Type B pancreatic cell (in vitro differentiated cells): ENCODE data around the gene PROCR. TPM values are rescaled to one million over a fixed set of nuclear protein-coding genes. Genes with fewer than 3 reads are reported as not detected.
A peak's percentile ranks its signal among the peaks of the same experiment; 100 is the strongest.

ENCODE experiments used
- DNase-seq: peaks from one replicate; pipeline ENCODE4 v3.0.0; 2021; ENCODE audit warnings: mixed read lengths; ENCODE audit not compliant: unreplicated experiment; ENCODE audit errors: extremely low spot score
- H3K27ac Mint-ChIP-seq: 2 replicates; pipeline ENCODE4 v1.8.0; 2021; ENCODE audit warnings: mild to moderate bottlenecking, mixed read lengths
- H3K27me3 Mint-ChIP-seq: 2 replicates; pipeline ENCODE4 v1.8.0; 2021; ENCODE audit warnings: mixed read lengths
- H3K36me3 Mint-ChIP-seq: 2 replicates; pipeline ENCODE4 v1.8.0; 2021; ENCODE audit warnings: mixed read lengths
- H3K4me1 Mint-ChIP-seq: one replicate; pipeline ENCODE4 v1.8.0; 2021; ENCODE audit warnings: mixed read lengths; ENCODE audit not compliant: unreplicated experiment
- H3K4me3 Mint-ChIP-seq: 2 replicates; pipeline ENCODE4 v1.8.0; 2021; ENCODE audit warnings: mild to moderate bottlenecking, mixed read lengths
- H3K9me3 Mint-ChIP-seq: 2 replicates; pipeline ENCODE4 v1.8.0; 2021; ENCODE audit warnings: mixed read lengths
- long read RNA-seq: library from polyadenylated mRNA; unstranded; transcript quantifications from one replicate; pipeline ENCODE4 v2.0.0, GENCODE V29; 2020
- total RNA-seq: library from RNA; stranded (reverse); gene quantifications from 2 replicates; pipeline ENCODE4 v1.2.1, GENCODE V29; 2021; ENCODE audit warnings: low replicate concordance
- TF ChIP-seq, protein P1 (sequence below): fragments of 200-600 bp; sonication (generic); conservative IDR thresholded peaks from 2 replicates; pipeline ENCODE4 v1.5.0; 2021; ENCODE audit warnings: antibody characterized with exemption, mild to moderate bottlenecking

The PROCR gene
- total RNA-seq, result 0.76 and 5.8 TPM in 2 replicates
- long read RNA-seq, partial matches to known transcripts, result 0 of 1 reads
- long read RNA-seq, other reads (novel, unspliced or antisense), result 0 of 1 reads

DNA sequence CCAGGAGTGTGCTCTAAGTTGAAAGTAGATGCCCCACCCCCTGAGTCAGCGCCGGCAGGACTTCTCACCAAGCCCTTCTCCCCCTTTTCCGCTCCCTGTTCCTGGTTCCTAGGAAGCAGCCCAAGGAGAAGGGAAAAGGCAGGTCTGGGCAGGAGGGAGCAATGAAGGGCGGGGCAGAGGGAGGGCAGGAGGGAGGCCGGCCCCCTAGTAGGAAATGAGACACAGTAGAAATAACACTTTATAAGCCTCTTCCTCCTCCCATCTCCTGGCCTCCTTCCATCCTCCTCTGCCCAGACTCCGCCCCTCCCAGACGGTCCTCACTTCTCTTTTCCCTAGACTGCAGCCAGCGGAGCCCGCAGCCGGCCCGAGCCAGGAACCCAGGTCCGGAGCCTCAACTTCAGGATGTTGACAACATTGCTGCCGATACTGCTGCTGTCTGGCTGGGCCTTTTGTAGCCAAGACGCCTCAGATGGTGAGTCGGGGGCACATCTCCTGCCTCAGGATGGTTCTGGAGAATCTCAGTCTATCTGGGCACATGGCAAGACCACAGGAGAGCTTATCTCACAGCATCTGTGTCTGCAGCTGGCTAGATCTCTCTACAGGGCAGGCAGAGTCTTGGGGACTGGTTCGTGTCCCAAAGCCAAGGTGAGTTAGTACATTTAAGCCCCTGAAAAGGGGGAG lies at the start of gene PROCR:
Gene PROCR (plus strand): TSS at position 320 of the 681 bp plus-strand sequence. CDS start 83 bp downstream, at position 403.
- TF ChIP-seq, protein P1, sequence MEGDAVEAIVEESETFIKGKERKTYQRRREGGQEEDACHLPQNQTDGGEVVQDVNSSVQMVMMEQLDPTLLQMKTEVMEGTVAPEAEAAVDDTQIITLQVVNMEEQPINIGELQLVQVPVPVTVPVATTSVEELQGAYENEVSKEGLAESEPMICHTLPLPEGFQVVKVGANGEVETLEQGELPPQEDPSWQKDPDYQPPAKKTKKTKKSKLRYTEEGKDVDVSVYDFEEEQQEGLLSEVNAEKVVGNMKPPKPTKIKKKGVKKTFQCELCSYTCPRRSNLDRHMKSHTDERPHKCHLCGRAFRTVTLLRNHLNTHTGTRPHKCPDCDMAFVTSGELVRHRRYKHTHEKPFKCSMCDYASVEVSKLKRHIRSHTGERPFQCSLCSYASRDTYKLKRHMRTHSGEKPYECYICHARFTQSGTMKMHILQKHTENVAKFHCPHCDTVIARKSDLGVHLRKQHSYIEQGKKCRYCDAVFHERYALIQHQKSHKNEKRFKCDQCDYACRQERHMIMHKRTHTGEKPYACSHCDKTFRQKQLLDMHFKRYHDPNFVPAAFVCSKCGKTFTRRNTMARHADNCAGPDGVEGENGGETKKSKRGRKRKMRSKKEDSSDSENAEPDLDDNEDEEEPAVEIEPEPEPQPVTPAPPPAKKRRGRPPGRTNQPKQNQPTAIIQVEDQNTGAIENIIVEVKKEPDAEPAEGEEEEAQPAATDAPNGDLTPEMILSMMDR, result no peak
- H3K27me3 Mint-ChIP-seq, result peaks cover 26% of the 10 kb centered on the region
- peaks cover 11% of the 10 kb centered on the region for H3K4me1 Mint-ChIP-seq
- no peaks in the 10 kb centered on the region for H3K36me3 Mint-ChIP-seq
- H3K4me3 Mint-ChIP-seq, result peak within 1 kb of the TSS; percentile 61
- no peak for DNase-seq
- no peak within 1 kb of the TSS for H3K27ac Mint-ChIP-seq
- H3K9me3 Mint-ChIP-seq, result no peaks in the 10 kb centered on the region

DNA sequence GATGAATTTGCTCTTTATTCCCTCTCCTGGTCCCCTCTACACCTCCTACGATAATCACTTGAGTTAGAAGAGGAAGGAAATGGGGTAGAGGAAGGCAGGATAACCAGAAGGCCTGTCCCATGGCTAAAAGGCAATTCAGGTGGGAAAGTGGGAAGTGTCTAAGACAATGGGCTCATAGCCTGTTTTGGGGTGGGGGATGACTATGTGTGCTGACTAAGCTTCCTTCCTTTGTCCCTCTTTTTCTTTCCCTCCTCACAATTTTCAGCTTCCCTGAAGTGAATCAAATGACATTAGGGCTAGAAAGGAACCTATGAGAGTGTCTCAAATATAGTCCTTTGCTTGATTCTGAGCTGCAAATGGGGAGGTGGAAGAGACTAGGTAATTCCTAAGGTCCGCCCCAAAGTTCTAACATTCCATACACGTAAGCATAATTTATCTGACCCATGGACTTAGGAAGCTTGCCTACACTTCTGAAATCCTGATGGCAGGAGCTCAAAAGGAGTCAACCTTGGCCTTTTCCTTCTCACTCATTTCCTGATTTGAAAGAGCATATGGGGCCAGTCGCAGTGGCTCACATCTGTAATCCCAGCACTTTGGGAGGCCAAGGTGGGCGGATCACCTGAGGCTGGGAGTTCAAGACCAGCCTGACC lies 49.0 kb upstream of the PROCR start:
- no peaks in the 10 kb centered on the region for H3K9me3 Mint-ChIP-seq
- H3K36me3 Mint-ChIP-seq, result peaks cover 42% of the 10 kb centered on the region
- no peaks in the 10 kb centered on the region for H3K27me3 Mint-ChIP-seq
- no peak overlapping the region for H3K4me3 Mint-ChIP-seq
- H3K4me1 Mint-ChIP-seq, result no peaks in the 10 kb centered on the region
- TF ChIP-seq, protein P1, result no peak
- DNase-seq, result no peak
- no peak overlapping the region for H3K27ac Mint-ChIP-seq

DNA sequence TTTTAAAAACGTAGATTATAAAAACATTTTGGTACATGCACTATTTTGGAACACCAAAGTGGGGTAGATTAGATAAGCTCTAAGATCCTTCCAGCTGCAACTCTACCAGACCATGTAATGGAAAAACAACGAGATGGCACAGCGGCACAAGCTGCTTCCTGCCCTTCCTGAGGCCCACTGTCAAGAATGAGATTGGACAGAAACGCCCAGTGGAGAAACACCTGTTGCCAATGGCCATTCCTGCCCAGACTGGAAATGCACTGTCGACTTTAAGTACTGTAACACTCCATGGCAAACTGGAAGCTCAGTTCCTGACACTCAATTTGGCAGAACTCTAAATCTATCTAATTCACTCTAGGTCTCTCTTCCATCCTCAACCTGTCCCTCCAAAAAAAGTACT lies 46.1 kb upstream of the PROCR start:
- no peak for DNase-seq
- TF ChIP-seq, protein P1, result no peak
- peaks cover 35% of the 10 kb centered on the region for H3K36me3 Mint-ChIP-seq
- no peaks in the 10 kb centered on the region for H3K27me3 Mint-ChIP-seq
- no peaks in the 10 kb centered on the region for H3K9me3 Mint-ChIP-seq
- no peak overlapping the region for H3K4me3 Mint-ChIP-seq
- no peaks in the 10 kb centered on the region for H3K4me1 Mint-ChIP-seq
- H3K27ac Mint-ChIP-seq, result no peak overlapping the region

DNA sequence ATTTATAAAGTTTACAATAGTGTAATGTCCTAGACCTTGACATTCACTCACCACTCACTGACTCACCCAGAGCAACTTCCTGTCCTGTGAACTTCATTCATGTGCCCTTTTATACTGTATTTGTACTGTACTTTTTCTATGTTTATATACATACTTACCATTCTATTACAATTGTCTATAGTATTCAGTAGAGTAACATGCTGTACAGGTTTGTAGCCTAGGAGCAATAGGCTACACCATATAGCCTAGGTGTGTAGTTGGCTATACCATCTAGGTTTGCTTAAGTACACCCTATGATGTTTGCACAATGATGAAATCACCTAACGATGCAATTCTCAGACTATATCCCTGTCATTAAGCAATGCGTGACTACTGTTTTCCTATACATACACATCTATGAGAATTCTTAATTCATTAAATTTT lies 42.2 kb upstream of the PROCR start:
- Mint-ChIP-seq H3K4me1 (no peaks in the 10 kb centered on the region), H3K36me3 (peaks cover 38% of the 10 kb centered on the region), H3K27ac (no peak overlapping the region), H3K4me3 (no peak overlapping the region), H3K9me3 (no peaks in the 10 kb centered on the region), H3K27me3 (no peaks in the 10 kb centered on the region)
- TF ChIP-seq, protein P1, result no peak
- no peak for DNase-seq

DNA sequence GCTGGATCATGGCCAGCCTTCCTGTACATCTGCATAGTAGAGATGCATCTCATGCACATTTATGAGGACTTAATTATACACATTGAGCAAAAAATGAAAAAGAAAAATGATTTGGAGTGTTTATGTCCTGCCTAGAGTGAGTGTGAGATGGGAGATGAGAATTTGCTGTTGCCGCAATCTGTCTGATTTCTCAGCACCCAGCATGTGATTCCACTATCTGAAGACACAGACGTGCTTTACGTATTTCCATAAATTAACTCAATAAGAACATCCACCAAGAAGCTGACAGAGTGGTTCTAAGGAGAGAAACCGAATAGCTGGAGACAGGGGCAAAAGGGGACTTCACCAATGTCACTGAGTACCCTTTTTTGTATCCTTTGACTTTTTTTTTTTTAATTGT lies 39.9 kb upstream of the PROCR start:
- H3K27ac Mint-ChIP-seq, result no peak overlapping the region
- no peak overlapping the region for H3K4me3 Mint-ChIP-seq
- H3K9me3 Mint-ChIP-seq, result no peaks in the 10 kb centered on the region
- no peak for DNase-seq
- H3K27me3 Mint-ChIP-seq, result no peaks in the 10 kb centered on the region
- no peaks in the 10 kb centered on the region for H3K4me1 Mint-ChIP-seq
- TF ChIP-seq, protein P1, result no peak
- H3K36me3 Mint-ChIP-seq, result peaks cover 32% of the 10 kb centered on the region
